ENCODE measurements around the gene STK32A. TPM values are rescaled to one million over a fixed set of nuclear protein-coding genes. Genes with fewer than 3 reads are reported as not detected.

The STK32A gene
- total RNA-seq, 1 experiment from 2014 or later, result 1.2 TPM

- CTCF ChIA-PET, result no interaction called here
- Histone ChIP-seq H3K79me2 (ENCODE audit: insufficient read depth, low read length) (no peaks in the 10 kb centered on the region), H3K4me3 (replicated peaks in 1 of 2; ENCODE audit: low read depth in 1 of 2, low read length in 2 of 2) (peak overlapping the region in 1 of 2 experiments; percentile 18; a peak in 2 of 4 replicates), H3K27ac (ENCODE audit: low read depth, low read length) (peak overlapping the region; percentile 50), H4K20me1 (ENCODE audit: insufficient read depth) (no peaks in the 10 kb centered on the region), H3K27me3 (ENCODE audit: insufficient read depth, low read length) (no peaks in the 10 kb centered on the region), H3K9me2 (ENCODE audit: insufficient read depth) (no peaks in the 10 kb centered on the region), H3K36me3 (ENCODE audit: control insufficient read depth in 1 of 2, insufficient read depth in 2 of 2, low read length in 2 of 2) (no peaks in the 10 kb centered on the region), H3K9ac (ENCODE audit: low read length) (0 out of 2 replicates have a peak overlapping the region, but pooled peaks have one; percentile 4), H2AFZ (ENCODE audit: low read depth, low read length, poor library complexity, severe bottlenecking) (peak overlapping the region; percentile 93), H3K4me1 (ENCODE audit: control insufficient read depth in 1 of 2, insufficient read depth in 2 of 2, low read length in 2 of 2) (peaks cover 8 to 22% of the 10 kb centered on the region in 2 experiments; a peak in 3 of 4 replicates), H3K9me3 (ENCODE audit: control insufficient read depth in 1 of 2, insufficient read depth in 1 of 2, low read depth in 1 of 2, low read length in 2 of 2) (no peaks in the 10 kb centered on the region), H3K4me2 (ENCODE audit: low read length) (peak overlapping the region; percentile 63)
- DNase-seq (ENCODE audit: low read depth, low spot score) (peak; percentile 76), ATAC-seq (peak; percentile 98)
- intact Hi-C loops (cut with micrococcal nuclease), result no loop called here
- POLR2A ChIA-PET, result no interaction called here
- TF ChIP-seq MAX (IDR thresholded peaks at IDR 0.05), result peak; percentile 48; the same call in 1 of the 2 replicates
- TF ChIP-seq YY1 (IDR thresholded peaks at IDR 0.05; ENCODE audit: extremely low read depth, insufficient replicate concordance, low read depth, low read length), result peak; percentile 89
- no peak for TF ChIP-seq SIN3A (IDR thresholded peaks at IDR 0.05; ENCODE audit: low read depth)
- TF ChIP-seq ELF1 (IDR thresholded peaks at IDR 0.05; ENCODE audit: borderline replicate concordance, low read depth), result peak; percentile 30; the same call in 1 of the 2 replicates
- TF ChIP-seq SP1 (IDR thresholded peaks at IDR 0.05; ENCODE audit: low read depth), result peak; percentile 74
- no peak for TF ChIP-seq SRF (IDR thresholded peaks at IDR 0.05; ENCODE audit: low read depth)
- TF ChIP-seq TCF7L2 (IDR thresholded peaks at IDR 0.05; ENCODE audit: borderline replicate concordance, extremely low read depth, insufficient read depth, insufficient read length), result no peak
- 0 out of 2 replicates have a peak, but pooled peaks have one; percentile 13 for TF ChIP-seq CEBPB (IDR thresholded peaks at IDR 0.05; ENCODE audit: low read depth)
- peak; percentile 98 for TF ChIP-seq CBX3 (IDR thresholded peaks at IDR 0.05; ENCODE audit: low read depth)
- TF ChIP-seq ZNF274 (IDR thresholded peaks at IDR 0.05; ENCODE audit: low read depth, low read length), result no peak
- peak; percentile 71 for TF ChIP-seq POLR2AphosphoS5 (IDR thresholded peaks at IDR 0.05; ENCODE audit: low read depth, low read length)
- TF ChIP-seq FOSL1 (IDR thresholded peaks at IDR 0.05; ENCODE audit: low read depth), result peak; percentile 82
- TF ChIP-seq EGR1 (IDR thresholded peaks at IDR 0.05; ENCODE audit: low read depth), result peak; percentile 85
- no peak for TF ChIP-seq RAD21 (IDR thresholded peaks at IDR 0.05; ENCODE audit: low read depth)
- peak; percentile 84 for TF ChIP-seq JUND (IDR thresholded peaks at IDR 0.05)
- BruUV-seq (replicated peaks), result no TSS peak
- RAD21 ChIA-PET (ENCODE audit: low non-redundant PET in 1 of 2, low total read pairs in 2 of 2, uncharacterized antibody in 2 of 2, unreplicated experiment in 2 of 2), result no interaction called here
Measured at GRCh38 chr5:147310059-147310704, 75.4 kb downstream of the STK32A start.
